ENCODE results near the gene FAM174C. TPM values are rescaled to one million over a fixed set of nuclear protein-coding genes. Genes with fewer than 3 reads are reported as not detected.

Gene FAM174C
- total RNA-seq, 1 donor from 2014 or later: 96.6 TPM

DNA sequence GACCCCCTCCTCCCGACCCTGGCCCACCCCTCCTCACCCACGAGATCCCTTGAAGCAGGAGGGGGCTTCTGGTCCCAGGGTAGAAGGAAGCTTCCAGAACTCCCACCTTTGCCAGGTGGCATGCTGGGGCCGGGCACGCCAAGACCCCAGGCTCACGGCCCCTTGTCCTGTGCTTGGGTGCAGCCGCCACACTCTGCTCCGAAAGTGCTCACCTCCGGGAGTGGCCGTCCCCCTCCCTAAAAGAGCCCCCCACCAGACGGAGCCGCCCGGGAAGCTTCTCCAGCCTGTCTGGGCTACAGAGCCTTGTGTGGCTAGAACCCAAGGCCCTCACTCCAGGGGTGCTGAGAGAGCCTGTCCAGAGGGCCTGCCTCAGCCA lies 8.6 kb downstream of the FAM174C start:
- no peak for DNase-seq (ENCODE audit: extremely low read depth, low read depth, low spot score)

DNA sequence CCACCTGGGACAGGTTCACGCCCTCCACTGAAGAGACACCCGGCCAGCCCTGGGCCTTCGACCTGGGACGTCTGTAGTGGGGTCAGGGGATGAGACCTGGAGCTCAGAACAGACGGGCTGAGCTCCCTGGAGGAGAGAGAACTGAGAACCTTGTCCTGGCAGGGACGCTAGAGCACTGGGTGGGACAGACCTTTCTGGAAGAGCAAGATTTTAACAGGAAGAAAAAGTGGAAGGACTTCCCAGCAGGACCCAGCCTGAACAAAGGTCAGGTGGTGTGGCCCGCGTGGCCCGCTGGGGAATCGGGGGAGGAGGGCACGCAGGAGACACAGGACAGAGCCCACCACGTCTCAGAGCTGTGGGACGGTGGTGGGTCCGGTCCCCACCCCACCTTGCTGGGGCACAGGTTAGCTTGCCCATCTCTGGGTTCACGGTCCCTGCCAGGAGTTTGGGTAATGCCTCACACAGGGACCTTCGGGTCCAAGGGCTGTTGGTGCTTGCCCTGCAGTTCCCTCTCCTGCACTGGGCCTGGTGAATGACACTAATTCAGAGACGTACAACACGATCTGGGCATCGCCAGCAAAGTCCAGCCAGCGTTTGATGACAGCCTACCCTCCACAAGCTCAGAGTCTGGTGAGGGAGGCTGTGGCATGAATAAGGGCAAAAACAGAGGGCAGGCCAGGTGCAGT lies 9.1 kb downstream of the FAM174C start:
- DNase-seq (ENCODE audit: extremely low read depth, low read depth, low spot score): no peak

DNA sequence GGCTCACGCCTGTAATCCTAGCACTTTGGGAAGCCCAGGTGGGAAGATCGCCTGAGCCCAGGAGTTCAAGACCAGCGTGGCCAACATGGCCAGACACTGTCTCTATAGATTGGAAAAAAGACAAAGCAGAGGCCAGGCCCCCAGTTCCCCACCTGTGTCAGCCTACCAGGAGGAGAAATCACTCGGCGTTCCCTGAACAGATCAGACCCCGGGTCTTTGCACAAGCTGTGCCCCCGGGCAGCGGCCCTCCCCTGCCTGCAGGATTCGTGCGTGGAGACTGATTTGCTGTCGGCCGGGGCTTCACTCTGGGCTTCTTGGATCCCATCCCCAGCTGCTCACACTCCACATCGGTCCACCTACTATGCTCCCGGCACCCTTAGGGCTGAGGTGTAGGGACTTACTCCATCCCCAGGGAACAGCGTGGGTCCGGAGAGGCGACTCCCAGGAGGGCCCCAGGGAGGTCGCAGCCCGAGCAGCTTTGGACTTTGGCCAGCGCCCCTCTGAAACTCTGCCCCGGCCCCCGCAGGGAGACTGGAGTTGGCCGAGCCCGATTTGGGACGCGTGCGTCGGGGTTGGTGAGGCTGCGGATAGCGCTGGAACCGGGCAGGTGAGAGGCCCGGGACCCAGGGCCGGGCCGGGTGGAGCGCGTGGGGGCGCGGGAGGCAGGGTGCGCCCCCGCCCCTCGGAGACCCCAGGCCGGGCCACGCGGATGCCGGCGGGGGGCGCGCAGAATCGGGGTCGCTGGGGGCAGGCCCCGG lies 9.8 kb downstream of the FAM174C start:
- no peak for DNase-seq (ENCODE audit: extremely low read depth, low read depth, low spot score)

DNA sequence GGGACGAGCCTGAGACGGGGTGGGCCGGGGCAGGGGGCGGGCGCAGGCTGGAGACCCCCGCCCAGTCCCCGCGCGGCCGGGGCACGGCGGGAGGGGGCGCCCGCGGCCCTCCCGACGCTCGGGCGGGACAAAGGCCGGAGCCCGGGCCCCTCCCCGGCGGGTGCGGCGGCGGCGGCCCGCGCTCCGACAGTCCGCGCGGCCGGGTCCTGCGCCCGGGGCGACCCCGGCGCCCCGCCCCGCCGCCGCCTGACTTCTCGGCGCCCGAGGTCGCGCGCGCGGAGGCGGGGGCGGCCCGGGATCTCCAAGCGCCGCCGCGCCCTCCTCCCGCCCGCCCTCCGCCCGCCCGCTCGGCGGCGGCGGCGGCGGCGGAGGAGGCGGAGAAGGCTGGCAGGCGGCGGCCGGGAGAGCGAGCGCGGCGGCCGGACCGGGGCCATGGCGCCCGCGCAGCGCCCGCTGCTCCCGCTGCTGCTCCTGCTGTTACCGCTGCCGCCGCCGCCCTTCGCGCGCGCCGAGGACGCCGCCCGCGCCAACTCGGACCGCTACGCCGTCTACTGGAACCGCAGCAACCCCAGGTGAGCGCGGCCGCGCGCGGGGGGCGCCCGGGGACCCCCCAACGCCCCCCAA lies 10.5 kb downstream of the FAM174C start, which contains the start of gene EFNA2:
Gene EFNA2, plus strand, starts transcription at position 137 of the 624 bp plus-strand sequence. Its CDS starts 296 bp downstream, at position 433.
- DNase-seq (ENCODE audit: extremely low read depth, low read depth, low spot score): no peak

DNA sequence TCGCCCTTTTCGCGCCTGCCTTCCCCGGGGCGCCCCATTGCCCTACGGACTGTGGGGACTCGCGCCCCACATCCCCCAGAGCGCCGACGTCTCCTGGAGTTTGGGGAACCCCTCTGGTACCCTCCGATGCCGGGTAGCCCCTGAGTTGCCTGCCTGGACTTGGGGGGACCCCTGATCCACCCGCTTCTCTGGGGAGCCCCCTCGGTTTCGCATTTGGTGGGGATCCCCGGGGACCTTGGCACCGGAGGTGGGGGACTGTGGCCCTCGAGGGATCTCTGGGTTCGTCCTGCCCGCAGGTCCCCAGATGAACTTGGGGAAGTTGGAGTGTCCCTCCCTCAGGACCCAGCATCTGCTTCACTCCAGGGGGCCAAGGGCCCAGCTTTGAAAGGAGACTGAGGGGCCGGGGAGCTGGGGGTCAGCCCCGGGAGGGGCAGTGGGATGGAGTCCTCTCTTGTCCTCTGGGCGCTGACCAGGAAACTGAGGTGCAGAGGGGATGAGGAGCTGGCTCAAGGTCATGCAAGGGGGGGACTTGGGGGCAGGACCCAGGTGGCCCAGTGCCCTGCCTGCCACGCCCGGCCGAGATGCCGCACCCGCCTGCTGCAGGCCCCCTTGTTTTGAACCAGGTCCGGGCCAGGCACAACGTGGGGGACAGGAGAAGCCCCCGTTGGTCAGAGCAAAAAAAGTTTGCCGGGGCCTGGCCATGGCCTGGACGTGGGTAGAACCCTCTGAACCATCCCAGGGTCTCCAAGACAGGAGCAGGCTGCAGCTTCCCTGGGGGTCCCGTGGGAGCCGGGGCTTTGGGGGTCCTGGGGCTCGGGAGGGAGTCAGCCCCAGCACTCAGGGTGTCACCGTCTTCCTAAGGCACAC lies 11.4 kb downstream of the FAM174C start:
- no peak for DNase-seq (ENCODE audit: extremely low read depth, low read depth, low spot score)

DNA sequence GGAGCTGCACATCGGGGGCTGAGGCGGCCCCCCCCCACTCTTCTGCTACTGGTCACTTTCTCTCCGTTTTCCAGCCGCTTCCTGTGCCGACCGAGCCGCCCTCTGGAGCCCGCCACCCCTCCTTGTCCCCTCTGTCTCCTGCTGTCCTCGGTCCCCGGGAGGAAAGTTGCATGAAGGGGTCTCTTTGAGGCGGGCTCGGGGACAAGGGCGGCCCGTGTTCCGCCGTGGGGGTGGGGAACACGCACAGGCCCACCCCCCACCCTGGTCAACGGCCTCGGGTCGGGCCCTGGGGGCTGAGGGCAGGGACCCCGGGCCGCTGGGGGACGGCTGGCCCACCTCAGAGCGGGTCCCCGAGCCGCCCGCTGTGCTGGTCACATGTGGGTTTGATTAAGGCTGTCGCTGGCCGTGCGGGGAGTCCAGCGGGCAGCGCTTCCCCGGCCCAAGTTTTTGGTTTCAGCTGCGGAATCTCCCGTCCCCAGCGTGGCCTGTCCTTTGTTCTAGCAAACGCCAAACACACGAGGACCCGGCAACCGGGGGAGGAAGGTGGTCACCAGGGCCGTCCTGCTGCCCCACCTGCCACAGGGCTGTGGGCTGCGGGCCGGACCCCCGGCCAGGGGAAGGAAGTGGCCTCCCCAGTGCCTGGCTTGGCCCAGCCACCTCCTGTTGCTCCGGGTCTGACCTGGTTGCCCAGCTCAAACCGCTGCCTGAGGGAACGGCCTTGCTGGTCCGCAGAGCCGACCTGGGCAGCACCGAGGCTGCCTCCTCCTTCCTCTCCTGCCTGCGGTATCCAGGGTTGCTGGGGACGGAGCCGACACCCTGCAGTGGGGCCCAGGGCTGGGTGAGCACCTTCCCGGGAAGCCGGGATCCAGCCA lies 12.3 kb downstream of the FAM174C start:
- DNase-seq (ENCODE audit: extremely low read depth, low read depth, low spot score): no peak

DNA sequence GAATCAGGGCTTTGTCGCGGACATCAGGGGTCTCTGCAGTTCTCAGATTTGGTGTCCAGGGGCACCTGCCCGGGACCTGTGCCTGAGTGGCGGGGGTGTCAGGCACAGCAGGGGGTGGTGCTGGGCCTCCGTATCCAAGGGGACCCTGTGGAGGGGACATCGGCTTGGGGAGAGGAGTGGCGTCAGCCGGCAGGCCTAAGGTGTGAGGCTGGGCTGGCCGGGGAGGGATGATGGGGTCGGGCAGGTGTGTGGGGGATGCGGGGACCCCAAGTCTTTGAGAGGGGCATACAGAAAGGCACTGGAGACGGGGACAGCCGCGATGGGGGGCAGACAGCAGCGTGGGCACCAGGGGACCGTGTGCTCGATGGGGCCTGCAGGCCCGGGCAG lies 12.9 kb downstream of the FAM174C start:
- DNase-seq (ENCODE audit: extremely low read depth, low read depth, low spot score): no peak

DNA sequence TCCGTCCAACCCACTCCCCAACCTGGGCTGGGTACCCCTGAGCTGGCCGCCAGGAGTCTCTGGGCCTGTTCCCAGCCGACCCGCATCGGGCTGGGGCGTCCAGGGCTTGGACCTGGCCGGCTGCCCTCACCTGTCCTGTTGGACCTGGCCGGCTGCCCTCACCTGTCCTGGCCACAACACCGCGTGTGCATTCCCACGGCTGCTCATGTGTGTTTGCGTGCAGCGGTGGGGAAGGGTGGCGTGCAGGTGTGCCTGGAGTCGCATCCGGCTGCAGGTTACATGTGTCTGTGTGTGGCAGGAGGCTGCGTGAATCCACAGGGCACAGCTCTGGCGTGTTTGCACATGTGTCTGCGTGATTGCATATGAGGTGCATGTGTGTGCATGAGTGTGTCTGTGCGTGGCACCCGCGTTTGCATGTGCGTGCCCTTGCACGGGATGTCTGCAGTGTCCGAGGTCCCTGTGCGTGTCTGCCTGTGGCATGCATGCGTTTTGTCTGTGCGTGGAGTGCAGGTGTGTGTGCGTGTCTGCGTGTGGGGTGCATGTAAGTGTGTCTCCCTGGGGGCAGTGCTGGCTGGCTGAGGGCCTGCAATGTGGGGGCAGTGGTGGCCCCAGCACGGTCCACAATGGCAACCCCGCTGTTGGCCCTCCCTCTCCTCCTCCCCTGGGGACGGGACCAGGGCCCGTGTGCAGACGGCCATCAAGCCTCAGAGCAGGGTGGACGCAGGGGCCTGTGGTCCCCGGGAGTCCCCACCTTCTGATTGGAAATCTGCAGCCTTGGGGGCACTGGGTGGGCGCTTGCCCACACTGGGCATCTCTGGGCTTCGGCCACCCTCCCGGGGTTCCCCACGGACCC lies 13.7 kb downstream of the FAM174C start:
- no peak for DNase-seq (ENCODE audit: extremely low read depth, low read depth, low spot score)

DNA sequence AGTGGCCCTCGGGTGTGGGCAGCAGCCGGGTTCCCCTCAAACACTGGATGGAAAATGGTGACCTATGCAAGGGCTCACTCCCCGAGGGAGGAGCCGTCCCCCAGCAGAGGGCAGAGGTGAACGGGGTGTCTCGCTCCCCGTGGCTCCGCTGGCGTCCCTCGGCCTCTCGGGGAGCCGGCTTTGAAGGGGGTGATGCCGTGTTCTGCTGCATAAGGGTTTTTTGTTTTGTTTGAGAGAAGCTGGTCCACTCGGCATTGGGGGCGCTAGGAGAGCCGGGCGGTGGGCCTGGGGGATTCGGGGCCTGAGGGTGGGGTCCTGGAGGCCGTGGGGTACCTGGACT lies 14.3 kb downstream of the FAM174C start:
- DNase-seq (ENCODE audit: extremely low read depth, low read depth, low spot score): no peak

DNA sequence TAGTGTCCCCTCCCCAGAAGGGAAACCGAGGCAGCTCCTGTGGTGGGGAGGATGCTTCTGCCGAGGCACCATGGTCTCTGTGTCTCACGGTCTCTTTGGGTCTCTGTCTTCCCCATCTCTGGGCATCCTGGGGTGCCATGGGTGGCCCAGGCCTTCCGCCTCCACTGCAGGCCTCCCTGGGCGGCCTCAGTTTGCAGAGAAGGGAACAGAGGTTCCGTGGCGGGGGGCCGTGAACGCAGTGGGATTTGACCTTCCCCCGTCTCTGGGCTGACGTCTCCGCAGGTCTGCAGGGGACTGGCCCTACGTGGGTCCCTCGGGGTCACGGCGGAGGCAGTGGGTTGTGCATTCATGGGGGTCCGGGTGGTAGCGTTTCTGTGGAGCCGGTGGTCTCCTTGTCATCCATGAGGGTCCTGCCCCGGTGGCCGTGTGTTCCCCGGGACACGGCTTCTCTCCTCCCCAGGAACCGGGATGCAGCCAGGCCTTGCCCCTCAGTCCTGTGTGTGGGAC lies 14.9 kb downstream of the FAM174C start:
- DNase-seq (ENCODE audit: extremely low read depth, low read depth, low spot score): no peak

DNA sequence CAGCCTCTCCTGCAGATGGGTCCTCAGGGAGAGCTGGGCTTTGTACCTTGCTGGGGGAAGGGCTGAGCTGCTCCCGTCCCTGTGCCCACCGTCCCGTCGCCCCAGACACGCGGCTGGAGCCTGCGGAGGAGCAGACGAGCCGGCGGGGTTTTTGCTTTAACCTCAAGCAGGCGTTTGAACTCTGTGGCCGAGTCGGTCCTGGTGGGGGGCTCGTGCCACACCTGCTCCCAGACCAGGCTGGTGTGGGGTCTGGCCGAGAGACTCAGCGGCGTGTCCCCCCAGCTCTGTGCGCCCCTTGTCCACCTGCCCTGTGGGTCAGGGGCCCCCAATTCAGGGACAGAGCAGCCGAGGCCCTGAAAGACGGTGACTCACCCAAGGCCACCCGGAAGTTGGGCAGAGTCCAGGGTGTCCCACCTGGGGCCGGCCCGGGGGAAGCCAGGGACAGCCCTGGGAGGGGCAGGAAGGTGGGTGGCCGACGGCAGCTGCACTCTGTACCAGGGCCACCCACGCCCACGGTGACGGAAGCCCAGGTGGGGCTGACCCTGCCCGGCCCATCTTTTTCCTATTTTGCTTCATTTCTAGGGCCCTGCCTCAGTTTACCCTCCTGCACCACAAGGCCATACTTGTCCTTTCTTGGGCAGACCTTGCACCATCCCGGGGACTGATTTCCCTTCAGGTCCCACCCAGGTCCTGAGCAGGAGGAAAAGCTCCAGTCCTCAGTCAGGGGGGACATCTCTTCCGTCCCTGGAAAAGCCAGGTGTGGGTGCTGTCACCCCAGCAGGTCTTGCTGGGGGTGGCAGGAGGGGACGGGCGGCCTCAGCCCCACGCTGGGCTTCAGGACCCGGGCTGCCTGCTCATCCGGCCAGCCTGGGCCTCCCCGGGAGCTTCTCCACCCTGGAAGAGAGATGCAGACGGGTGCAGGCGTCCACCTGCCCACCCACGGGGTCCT lies 15.6 kb downstream of the FAM174C start:
- no peak for DNase-seq (ENCODE audit: extremely low read depth, low read depth, low spot score)

DNA sequence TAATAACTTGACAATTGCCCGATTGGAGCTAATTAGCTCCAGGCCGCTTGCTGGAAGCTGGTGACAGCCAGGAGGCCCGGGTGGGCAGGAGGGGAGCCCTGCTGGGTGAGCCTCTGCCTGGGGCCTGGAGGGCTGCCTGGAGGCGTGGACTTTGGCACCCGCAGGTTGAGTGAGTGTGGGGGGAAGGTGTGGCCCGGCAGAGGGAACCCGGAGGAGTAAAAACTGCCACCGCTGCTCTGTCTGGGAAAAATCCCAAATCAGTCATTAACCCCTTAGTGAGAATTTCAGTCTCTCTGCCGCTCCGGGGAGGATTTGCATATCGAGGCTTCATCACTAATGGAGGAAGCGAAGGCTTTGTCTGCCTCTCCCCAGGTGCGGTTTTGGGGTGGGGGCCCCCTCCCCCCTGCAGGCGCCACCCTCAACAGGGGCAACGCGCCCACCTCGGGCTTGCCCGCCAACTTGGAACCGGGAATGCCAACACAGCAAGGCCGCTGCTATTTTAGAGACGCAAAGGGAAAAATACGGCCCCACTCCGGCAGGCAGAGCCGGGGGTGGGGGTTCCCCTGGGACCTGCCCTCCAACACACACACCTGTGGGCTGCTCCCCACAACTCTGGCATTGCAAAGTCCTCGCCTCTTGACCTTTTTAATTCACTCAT lies 16.6 kb downstream of the FAM174C start:
- DNase-seq (ENCODE audit: extremely low read depth, low read depth, low spot score): no peak

DNA sequence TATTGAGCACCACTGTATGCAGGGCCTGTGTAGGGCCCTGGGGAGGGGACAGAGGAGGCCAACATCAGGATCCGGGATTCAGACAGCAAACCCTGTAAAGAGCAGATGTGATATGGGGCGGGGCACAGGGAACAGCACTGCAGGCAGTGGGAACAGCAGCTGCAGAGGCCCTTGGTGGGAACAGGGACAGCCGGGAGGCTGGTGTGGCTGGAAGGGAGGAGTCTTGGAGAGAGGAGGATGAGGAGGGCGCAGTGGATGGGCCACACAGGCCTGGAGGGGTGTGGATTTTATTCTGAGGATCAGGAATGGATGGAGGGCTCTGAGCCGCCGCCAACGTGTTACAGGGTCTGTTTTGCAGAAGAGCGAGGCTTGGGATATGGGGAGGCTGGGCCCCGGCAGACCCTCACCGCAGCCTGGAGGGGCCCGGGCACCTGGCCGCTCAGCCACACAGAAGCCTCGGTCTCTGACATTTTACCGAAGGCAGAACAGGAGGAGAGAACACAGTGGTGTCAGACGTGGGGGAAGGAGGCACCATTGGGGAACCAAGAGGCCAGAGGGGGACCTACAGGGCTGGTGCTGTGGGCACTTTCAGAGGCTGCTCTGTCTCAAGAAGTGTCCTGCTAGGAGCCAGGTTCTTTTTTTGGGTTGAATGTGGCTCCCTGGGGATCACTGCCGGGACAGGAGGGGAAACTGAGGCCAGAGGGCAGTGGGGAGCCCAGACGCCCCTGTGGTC lies 17.3 kb downstream of the FAM174C start:
- no peak for DNase-seq (ENCODE audit: extremely low read depth, low read depth, low spot score)

DNA sequence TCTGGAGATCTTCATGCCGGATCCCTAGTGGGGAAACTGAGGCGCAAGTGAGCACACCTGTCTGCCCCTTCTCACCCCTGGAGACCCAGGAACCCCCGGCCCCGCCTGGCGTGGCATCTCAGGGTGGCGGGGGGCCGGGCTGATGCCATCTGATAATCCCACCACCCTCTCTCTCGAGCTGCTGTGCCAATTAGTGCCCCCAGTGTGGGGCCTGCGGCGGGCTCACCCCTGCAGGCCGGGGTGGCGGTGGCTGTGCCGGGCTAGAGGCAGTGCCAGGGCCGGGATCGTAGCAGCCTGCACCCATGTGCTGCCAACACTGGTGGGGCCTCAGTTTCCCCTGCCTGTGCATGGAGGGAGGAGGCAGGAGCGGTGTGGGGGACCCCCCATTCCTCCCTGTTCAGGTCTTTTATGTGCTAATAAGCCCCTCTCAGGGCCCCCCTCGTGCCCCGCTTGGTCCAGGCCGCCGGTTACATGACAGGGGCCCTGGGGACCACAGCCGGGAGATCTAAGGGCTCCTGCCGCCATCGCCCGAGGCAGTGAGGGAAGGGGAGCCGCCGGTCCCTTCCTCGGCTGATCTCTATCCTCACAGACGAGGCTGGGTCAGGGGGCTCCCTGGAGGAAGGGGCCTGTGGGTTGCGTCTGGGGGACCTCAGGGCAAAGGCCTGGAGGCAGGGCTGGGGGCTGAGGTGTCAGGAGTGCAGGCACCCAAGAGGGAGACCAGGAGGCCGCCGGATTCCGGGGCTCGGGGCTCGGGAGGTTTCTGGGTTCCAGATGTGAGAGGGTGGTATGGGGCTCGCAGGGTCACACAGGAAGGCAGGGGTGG lies 18.7 kb downstream of the FAM174C start:
- DNase-seq (ENCODE audit: extremely low read depth, low read depth, low spot score): no peak

DNA sequence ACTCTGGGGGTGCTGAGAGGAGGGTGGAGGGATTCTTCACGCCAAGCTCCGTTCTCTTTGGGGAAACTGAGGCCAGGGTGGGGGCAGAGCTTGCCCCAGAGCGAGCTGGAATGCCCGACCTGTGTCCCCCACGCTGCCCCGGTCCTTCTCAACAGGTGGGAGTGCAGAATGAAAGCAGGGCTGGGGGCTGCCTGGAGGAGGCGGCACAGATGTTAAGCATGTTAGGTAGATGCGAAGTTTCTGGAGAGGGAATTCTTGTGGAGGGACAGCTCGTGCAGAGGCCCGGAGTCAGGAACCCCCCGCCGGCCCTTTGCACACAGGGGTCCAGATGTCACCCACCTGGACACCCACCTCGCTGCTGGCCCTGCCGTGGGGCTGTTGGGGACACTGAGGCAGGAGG lies 19.4 kb downstream of the FAM174C start:
- no peak for DNase-seq (ENCODE audit: extremely low read depth, low read depth, low spot score)

Data from glomerular endothelial cell (primary cell).